Activated T-cell treated with anti-CD3 and anti-CD28 coated beads for 48 hours (primary cell): Measurements from ENCODE around the gene ACP2.
A peak's percentile ranks its signal among the peaks of the same experiment; 100 is the strongest.

Experiments
- DNase-seq: peaks from one replicate; pipeline ENCODE4 v3.0.0-alpha.2; 2020; ENCODE audit warnings: low read depth

The ACP2 gene, protein sequence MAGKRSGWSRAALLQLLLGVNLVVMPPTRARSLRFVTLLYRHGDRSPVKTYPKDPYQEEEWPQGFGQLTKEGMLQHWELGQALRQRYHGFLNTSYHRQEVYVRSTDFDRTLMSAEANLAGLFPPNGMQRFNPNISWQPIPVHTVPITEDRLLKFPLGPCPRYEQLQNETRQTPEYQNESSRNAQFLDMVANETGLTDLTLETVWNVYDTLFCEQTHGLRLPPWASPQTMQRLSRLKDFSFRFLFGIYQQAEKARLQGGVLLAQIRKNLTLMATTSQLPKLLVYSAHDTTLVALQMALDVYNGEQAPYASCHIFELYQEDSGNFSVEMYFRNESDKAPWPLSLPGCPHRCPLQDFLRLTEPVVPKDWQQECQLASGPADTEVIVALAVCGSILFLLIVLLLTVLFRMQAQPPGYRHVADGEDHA

DNA sequence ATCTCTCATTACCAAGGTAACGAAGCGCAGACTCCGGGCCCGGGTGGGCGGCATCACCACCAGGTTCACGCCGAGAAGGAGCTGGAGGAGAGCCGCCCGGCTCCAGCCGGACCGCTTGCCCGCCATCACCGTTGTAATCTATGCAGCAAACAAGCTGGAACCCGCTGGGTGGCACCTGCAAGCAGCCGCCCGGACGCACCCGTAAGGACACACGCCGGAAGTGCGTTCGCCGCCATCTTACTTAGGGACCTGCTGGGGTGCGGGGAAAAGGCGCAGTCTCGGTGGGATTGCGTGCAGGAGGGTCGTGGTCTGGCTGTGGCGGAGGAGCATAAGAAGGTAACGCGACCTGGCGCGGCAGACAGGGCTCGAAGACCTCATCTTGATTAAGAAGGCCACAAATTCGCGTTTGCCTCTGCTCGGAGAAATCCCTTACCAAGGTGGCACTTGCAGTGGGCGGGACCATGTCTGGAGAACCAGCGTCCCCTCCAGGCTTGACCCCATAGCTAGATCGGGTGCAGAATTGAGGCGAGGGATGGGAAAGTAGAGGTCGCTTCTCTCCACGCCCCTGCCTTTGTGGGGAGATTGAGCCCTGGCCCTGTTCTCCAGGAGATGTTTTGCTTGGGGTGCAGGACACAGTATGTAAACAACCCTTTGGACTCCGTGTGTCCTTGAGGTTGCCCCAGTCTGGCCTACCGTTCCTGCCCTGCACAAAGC, at the start of gene ACP2:
TSS of gene ACP2 (minus strand) at position 151 of the 714 bp plus-strand sequence. CDS start at position 126, 25 bp downstream.
- peak; percentile 84 for DNase-seq

DNA sequence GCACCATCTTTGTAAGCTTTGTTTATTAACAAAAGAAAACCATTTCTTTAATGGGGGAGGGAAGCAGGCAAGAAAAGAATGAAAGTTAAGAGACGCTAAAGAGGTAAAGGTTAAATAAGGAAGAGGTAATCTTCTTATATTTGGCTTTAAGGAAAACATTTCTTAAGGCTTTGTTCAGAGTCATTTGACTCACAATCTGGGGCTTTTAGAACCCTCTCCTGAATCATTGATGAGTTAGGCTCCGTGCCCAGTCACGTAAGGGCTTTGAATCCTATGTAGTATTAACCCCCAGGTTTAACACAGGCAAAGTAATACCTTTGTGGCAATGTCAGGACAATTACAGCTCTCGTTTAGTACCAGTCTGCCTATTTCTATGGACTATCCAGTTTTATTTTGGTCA, 47.4 kb upstream of the ACP2 start:
- DNase-seq = no peak

DNA sequence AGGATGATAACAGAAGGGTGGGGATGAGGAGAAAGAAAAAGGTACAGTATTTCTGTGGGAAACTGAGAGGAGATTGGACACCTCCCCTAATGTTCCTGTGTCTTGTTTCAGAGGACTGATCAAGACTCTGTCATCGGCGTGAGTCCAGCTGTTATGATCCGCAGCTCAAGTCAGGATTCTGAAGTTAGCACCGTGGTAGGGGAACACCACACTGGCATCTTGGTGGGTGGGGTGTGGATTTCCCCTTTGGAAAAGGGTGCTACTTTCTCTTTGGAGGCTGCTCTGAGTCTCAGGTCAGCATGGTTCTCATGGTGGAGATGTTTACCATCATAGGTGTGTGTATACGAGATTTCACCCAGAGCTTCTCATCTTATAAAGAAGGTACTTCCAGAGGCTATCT, 46.8 kb upstream of the ACP2 start:
- DNase-seq = no peak

DNA sequence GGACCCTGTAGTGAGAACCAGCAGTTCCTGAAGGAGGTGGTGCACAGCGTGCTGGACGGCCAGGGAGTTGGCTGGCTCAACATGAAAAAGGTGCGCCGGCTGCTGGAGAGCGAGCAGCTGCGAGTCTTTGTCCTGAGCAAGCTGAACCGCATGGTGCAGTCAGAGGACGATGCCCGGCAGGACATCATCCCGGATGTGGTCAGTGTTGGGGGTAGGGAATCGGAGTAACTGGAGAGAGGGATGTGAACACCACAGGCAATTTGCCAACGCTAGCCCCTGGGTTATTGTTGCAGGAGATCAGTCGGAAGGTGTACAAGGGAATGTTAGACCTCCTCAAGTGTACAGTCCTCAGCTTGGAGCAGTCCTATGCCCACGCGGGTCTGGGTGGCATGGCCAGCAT, 41.2 kb upstream of the ACP2 start:
- no peak for DNase-seq

DNA sequence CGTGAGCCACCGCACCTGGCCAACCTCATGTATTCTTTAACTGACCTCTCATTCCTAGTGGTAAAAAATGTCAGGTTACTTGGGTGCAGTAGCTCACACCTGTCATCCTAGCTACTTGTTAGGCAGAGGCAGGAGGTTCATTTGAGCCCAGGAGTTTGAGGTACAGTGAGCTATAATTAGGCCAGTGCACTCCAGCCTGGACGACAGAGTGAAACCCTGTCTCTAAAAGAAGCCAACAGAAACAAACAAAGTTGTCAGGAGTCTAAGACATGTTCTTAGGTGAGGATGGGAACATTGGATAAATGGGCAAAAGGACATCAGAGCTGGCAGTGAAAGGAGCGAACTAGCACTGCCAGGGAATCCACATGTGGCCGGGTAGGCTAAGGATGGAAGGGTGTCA, 39.5 kb upstream of the ACP2 start:
- DNase-seq = no peak

DNA sequence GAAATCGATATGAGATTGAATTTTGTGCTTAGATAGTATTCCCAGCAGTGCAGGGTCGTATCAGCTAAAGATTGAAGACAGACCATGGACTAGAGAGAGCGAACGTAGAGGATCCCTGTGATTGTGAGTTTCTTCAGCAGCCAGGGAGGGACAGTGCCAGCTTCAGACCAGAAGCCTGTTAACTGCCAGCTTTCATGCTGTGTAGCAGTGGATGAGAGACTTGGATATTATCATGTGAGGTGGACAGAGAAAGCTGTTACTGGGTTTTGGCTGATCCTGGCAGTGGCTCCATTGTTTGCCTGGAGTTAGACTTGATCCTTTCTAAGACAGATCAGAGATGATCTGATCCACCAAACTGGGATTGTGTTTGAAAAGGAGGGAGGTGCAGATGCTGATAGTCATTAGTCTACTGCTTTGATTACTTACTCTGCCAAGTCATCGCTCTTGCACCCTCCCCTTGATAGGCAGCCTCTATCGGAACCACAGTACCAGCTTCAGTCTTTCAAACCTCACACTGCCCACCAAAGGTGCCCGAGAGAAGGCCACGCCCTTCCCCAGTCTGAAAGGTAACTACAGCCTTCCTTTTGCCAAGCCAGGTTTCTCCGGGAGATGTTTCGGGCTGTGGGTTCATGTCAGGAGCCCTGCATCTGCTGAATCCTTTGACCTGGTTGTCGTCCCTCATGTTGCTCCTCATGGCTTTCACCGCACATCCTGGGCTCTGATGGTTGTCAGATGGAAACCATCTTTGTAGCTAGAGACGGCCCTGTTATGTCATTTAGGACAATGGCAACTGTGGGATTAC, 37.6 kb upstream of the ACP2 start:
- DNase-seq = no peak

DNA sequence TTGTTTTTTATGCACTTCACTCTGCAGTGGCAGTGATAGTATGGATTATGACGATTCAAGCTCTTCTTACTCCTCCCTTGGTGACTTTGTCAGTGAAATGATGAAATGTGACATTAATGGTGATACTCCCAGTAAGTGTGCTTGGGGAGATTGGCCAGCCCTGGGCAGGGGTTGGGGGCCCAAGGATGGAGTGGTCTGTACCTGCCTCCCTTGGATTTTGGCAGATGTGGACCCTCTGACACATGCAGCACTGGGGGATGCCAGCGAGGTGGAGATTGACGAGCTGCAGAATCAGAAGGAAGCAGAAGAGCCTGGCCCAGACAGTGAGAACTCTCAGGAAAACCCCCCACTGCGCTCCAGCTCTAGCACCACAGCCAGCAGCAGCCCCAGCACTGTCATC, 35.5 kb upstream of the ACP2 start:
- DNase-seq = no peak

DNA sequence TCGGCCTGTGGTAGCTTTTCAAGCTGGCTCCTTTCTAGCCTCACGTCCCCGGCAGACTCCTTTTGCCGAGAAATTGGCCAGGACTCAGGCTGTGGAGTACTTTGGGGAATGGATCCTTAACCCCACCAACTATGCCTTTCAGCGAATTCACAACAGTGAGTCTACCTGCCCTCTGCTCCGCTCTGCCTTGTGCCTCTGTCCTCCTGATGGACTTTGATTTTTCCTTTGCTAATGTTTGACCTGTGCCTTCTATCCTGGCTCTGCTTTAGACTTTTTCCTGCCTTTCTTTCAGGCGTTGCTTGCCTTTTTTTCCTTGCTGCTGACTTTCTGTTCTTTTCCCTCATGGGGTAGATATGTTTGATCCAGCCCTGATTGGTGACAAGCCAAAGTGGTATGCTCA, 33.8 kb upstream of the ACP2 start:
- no peak for DNase-seq

DNA sequence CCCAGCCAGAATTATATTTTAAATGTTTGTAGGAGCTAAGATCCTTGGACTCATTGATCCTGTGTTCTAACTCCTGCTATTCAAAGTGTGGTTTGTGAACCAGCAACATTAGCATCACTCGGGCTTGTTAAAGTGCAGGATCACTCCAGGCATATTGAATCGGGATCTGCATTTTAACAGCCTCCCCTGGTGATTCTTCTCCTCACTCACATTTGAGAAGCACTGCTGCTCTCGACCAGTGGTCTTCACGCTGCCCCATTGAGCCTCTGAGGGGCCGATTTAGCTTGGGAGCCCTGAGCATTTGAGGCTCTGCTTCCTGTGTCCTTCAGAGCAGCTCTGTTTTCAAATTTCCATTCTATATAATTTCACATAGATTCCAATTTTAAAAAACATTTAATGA, 32.2 kb upstream of the ACP2 start:
- DNase-seq = no peak

DNA sequence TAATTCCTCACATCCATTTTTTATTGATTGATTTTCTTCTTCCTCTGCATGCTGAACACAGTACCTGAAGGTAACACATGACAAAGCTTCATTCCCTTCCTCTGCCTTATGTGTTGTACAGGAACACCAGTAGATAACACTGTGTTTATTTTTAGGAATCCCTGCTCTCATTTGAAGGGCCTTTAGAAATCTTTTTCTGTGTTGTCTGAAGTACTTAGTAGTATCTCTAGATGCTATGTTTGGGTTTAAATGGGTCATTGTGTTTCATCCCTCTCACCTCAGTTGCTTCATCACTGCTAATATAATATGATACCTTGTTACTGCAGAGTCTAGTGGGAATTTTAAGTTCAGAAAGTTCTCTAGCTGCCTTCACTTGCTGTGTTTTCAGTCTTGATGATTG, 31.5 kb upstream of the ACP2 start:
- no peak for DNase-seq

DNA sequence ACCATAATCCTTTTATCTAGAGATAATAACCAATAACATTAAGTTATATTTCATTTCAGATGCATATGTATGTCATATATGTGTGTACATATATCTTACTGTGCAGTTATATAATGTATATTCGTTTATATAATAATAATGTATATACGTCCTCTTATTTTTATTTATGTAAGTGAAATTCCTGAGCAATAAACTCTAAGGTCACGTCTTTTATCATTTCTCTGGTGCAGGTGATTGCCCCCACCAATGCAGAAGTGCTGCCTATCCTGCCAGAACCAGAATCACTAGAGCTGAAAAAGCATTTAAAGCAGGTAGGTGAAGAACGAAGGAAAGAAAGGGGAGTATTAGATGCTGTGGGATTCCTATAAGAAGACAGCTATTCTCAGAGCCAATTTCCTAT, 30.2 kb upstream of the ACP2 start:
- no peak for DNase-seq

DNA sequence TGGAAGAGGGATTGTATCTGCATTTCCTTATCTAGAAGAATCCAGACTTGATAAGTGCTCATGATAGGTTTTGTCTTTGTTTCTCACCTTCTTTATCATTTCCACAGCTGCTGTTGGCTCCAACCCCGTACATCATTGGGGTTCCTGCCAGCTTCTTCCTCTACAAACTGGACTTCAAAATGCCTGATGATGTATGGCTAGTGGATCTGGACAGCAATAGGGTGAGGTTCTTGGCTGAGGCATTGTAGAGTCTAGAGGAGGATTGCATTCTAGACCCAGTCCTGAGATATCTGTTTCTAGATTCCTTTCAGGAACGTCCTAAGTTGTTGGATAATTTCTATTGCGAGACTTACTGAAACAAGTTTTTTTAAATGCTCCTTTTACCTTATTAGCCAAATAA, 29.4 kb upstream of the ACP2 start:
- DNase-seq = no peak

DNA sequence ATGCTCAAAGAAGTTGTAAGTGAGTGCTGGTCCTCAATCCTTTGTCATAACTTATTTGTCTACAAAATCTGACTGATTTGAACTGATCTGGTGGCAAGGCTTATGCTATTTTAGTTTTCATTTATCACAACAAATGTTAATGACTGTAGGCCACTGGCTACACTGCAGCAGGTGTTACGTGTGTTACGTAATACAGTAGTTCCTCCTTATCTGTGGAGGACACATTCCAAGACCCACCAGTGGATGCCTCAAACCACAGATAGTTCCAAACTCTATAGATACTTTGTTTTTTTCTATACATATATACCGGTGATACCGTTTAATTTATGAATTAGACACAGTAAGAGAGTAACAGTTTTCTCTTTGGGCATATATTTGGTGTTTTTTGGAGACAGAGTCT, 28.3 kb upstream of the ACP2 start:
- DNase-seq = no peak

DNA sequence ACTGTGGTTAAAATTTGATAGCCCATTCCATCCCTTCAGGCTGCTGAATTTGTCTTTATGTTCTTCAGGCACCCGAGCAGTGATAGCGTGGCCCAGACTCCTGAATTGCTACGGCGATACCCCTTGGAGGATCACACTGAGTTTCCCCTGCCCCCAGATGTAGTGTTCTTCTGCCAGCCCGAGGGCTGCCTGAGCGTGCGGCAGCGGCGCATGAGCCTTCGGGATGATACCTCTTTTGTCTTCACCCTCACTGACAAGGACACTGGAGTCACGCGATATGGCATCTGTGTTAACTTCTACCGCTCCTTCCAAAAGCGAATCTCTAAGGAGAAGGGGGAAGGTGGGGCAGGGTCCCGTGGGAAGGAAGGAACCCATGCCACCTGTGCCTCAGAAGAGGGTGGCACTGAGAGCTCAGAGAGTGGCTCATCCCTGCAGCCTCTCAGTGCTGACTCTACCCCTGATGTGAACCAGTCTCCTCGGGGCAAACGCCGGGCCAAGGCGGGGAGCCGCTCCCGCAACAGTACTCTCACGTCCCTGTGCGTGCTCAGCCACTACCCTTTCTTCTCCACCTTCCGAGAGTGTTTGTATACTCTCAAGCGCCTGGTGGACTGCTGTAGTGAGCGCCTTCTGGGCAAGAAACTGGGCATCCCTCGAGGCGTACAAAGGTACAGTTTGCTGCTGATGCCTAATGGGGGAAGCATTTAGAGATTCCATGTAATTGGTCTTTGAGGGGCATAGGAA, 26.1 kb upstream of the ACP2 start:
- no peak for DNase-seq

DNA sequence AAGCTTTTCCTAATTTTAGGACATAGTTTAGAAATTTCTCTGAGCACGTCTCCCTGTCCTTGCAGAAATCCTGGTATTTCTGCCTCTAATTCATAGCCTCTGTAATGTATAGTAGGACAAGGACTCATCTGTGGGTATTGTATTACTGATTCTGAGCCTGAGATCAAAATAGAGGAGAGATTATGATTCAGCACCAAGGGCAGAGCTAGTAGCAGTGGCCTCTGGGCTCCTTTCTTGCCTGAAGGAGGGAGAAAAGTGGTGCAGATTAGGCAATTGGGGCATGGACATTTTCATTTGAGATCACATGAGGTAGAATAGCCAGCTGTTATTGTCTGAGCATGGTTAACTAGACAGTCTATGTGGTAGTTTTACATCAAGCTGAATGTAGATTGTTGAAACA, 24.1 kb upstream of the ACP2 start:
- no peak for DNase-seq

DNA sequence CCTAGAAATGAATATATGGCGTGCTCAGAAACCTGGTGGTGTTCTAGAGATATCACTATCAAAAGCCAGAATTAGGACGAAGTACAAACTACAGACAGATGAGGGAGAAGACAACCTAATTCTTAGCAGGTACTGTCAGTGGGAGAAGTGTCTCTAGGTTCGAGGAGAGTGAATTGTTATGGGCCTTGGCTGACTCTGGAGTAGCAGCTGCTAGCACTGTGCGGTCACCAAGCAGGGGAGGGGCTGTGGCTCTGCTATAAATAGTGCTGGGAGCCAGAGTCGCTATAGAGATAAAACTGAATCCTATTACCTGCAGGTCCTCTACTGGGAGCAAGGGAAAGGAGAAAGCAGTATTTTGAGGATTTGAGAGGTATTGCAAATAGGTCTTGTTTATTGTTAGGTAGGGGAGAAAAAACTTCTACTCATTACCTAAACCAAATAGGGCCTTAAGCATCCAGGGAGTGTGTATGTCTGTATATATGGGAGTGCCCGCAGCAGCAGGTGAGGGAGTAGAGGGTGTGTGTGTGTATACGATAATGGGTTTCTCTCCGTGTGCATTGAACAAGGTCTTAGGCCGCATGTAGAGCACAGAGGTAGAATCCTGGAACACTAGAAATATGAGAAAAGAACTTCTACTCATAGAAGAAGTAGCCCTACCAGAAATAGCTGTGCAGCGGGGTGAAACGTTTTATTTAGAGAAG, 23.5 kb upstream of the ACP2 start:
- no peak for DNase-seq

DNA sequence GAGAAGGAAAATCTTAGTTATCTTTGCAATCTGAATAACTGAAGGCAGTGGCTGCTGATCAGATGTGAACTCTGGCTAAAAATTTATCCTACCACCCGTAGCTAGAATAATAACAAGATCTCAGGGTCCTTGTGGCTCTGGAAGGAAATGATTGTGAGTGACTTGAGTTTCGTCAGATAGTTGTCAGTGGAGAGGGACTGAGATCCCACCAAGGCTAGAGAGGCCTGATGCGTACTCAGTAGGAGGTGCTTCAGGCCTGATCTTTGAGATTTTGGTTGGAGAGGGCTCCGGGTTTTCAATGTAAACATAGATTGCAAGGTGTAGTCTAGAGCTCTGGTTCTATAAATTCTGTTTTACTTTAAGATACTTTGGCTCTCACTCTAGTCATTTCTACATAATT, 22.7 kb upstream of the ACP2 start:
- DNase-seq = no peak

DNA sequence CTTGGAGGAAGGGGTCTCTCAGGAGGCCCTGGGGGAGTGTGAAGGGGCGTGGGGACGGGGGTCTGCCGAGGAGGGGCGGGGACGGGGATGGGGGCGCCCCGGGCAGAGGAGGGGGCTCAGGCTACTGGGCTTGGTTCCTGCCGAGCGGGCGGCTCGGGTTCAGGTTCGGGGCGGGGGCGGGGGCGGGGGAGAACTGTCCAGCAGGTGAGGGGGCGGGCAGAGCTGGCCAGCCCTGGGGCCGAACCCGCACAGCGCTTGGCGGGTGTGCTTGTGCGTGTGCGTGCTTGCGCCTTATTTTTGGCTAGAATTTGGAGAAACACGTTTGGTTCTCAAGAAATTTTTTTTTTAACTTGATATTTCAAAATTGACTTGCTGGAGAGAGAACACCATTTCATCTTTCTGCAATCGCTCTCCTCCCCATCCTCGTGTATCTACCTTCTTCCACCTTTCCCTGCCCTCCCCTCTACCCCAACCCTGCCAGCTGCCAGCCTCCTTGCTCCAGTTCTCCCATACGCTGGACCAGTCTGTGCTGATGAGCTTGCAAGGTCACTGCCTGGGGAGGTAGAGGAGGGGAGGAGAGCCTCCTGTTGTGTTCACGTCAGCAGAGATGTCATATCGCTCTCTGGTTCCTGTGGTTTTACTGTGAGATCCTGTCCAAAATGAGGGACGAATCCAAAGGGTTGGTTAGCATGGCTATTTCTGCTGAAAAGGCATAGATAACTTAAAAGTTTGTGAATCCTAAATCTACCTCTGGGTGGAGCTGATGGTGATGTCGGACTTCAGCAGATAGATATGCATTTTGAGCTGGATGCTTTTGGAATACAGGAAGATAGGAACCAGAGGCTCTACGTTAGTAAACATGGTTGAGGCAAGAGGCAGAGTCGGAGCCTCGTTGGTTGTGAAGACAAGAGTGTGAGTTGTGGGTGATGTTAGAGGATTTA, 22.0 kb upstream of the ACP2 start:
- DNase-seq = no peak

DNA sequence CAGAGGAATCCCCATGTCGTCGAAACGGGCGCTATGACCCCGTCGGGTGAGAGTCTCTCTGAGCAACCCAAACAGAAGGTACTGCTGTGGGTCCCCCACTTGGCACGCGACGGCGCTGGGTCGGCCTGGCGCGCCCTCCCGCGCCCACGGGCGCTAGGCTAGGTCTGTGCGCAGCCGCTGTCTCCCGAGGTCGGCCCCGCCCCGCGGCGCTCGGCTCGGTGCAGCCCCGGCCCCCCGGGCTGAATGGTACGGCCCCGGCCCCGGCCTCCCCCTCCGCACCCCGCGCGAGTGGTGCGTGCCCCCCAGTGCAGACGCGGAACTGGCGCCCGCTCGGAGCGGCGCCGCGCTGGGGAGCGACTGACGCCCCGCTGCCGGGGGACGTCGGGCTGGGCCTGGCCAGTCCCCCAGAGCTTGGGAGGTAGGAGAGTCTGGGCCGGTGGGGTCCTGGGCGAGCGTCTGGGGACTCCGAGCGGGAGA, 21.3 kb upstream of the ACP2 start, which contains the start of gene MADD:
TSS of gene MADD (plus strand) at position 305 of the 477 bp plus-strand sequence.
- peak; percentile 93 for DNase-seq
